GM23248 (cell line): ENCODE results near the gene RPS19.

ENCODE experiments used
- EZH2 ChIP-seq: fragments of 200-600 bp; sonication (generic); IDR thresholded peaks from 2 replicates; pipeline ENCODE4 v1.6.1; 2018; ENCODE audit warnings: antibody characterized with exemption, mild to moderate bottlenecking; ENCODE audit not compliant: insufficient read depth, poor library complexity, severe bottlenecking
- EZH2phosphoT487 ChIP-seq: fragments of 200-600 bp; sonication (generic); IDR thresholded peaks from 2 replicates; pipeline ENCODE4 v1.6.1; 2018; ENCODE audit warnings: antibody characterized with exemption, moderate library complexity, mild to moderate bottlenecking, low read depth; ENCODE audit not compliant: insufficient read depth

- TF ChIP-seq EZH2 (no peak), EZH2phosphoT487 (no peak)
Measured at GRCh38 chr19:41886761-41887710, 27.0 kb downstream of the RPS19 start.
